ENCODE results near the gene TANC1. TPM values are rescaled to one million over a fixed set of nuclear protein-coding genes. Genes with fewer than 3 reads are reported as not detected.
"Not testable (repeated sequence)": the region's sequence is repeated elsewhere in the genome, so short reads cannot be mapped to it uniquely, and the experiment has no call there.

The TANC1 gene
- total RNA-seq, 1 experiment from 2014 or later = 12.4 TPM

GRCh38 chr2:159029936-159030335 lies 61.5 kb downstream of the TANC1 start:
- peak; percentile 27 for DNase-seq (ENCODE audit: low read depth)

DNA sequence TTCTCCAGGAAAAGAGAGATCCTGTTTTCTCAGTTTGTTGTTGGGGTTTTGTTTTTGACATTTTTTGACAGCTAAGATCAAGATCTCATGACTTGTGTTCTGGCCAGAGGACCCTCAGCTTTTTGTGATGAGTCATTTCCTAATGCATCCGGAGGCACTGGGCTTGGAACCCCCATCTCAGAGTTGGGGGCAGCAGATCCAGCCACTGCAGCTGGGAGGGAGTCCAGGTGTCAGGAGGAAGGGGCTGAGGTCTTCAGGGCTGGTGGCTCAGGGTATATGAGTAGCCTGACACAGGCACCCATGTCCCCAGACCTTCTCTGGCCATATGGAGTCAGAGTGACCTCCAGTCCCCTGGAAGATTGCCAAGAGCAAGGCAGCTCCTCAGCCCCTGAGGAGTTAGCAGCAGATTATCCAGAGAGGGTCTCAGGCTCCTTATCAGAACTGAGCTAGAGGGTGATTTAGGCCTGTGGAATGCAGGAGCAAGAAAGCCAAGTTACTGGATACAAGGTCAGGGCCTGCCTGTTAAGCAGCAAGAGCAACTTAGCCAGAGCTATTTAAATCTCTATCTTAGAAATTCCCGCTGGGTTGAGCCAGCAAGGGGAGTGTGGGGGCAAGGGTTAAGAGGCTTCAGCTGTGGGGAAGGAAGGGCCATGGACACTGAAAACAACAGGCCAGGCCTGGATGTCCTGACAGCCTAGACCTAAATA lies 62.4 kb downstream of the TANC1 start:
- peak; percentile 80 for DNase-seq (ENCODE audit: low read depth)

GRCh38 chr2:159032146-159032545 lies 63.7 kb downstream of the TANC1 start:
- no peak for DNase-seq (ENCODE audit: low read depth)

GRCh38 chr2:159032580-159032979 lies 64.1 kb downstream of the TANC1 start:
- no peak for DNase-seq (ENCODE audit: low read depth)

- DNase-seq (ENCODE audit: low read depth) = no peak
Observed at GRCh38 chr2:159034713-159035112, 66.3 kb downstream of the TANC1 start.

DNA sequence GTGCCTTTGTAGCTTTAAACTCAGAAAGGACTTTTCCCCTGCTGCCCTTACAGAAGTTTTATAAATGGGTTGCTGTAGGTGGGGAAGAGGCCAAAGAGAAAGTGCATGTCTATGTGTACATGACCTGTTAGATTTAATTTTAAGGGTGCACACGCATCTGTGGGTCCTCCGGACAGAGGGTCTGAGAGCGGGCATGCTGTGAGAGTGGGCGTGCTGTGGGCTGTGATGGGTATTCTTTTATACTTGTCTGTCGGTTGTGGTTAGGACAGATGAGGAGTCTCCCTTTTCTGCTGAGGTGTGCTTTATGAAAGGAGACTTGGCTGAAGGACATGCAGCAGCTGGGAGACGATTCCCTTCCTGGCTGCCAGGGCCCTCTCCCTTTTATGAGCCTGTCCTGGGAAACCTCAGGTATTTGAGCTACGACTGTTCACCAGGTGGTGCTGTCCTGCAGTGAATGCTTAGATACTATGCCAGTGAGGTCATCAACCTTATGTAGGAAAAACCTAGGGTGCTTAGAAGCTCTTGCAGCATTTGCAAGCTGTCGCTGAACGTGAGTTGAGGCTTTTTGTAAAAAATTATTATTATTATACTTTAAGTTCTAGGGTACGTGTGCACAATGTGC lies 67.5 kb downstream of the TANC1 start:
- peak; percentile 69 for DNase-seq (ENCODE audit: low read depth)

GRCh38 chr2:159036461-159036860 lies 68.0 kb downstream of the TANC1 start:
- DNase-seq (ENCODE audit: low read depth) = not testable (repeated sequence)

DNA sequence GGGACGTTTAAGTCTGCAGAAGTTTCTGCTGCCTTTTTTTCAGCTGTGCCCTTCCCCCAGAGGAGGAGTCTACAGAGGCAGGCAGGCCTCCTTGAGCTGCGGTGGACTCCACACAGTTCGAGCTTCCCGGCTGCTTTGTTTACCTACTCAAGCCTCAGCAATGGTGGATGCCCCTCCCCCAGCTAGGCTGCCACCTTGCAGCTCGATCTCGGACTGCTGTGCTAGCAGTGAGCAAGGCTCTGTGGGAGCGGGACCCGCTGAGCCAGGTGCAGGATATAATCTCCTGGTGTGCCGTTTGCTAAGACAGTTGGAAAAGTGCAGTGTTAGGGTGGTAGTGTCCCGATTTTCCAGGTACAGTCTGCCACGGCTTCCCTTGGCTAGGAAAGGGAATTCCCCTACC lies 72.9 kb downstream of the TANC1 start:
- DNase-seq (ENCODE audit: low read depth) = not testable (repeated sequence)

DNA sequence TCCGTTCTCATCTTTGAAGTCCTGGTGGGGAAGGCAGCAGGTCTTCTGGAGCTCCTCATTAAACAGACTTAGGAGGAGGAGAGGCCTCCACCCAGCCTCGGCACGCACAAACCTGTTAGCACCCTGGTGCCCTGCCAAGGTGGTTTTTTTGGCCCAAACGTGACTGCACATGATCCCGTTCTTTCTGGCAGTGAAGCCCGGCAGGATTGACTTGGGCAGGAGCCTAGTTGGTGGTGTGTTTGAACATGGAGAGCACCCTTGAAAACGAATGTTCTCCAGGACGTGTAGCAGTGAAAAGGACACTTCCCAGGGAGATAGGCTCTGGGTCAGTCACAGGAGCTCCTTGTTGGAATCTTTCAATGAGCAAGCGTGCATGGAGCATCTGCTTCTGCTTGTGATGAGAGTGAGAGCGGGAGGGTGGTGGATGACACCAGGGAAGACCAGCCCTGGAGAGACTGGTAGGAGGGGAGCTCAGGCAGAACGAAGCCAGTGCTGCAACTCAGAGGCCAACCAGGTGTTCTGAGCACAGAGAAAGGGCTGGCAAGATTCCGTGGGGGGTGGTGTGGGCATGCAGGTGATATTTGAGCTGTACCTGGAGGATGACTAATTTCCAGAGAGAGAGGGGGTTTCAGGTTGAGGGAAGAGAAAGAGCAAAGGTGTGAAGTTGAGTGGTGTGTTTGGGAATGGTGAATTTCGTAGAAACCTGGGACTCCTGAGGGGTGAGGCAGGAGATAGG lies 73.8 kb downstream of the TANC1 start:
- DNase-seq (ENCODE audit: low read depth) = no peak

DNA sequence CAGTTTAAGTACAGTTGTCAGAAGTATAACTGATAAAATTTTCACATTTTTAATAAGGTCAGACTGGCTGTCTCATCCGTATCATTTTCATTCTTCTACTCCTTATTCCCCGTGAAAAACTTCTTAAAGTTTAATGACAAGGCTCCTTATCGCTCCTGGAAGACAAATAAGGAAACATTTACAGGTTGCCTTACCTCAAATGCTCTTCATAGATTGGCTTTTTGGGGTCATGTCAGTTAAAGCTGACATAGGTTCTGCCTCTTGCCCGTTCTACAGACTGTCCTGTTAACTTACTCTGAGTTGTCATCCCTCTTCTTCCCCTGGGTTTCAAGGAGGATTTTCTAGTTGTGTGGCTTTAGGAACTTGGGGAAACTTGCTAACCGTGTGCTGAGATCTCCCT lies 75.3 kb downstream of the TANC1 start:
- DNase-seq (ENCODE audit: low read depth) = no peak

GRCh38 chr2:159044804-159045286 lies 76.4 kb downstream of the TANC1 start:
- peak; percentile 55 for DNase-seq (ENCODE audit: low read depth)

- no peak for DNase-seq (ENCODE audit: low read depth)
Observed at GRCh38 chr2:159045545-159046454, 77.4 kb downstream of the TANC1 start.

DNA sequence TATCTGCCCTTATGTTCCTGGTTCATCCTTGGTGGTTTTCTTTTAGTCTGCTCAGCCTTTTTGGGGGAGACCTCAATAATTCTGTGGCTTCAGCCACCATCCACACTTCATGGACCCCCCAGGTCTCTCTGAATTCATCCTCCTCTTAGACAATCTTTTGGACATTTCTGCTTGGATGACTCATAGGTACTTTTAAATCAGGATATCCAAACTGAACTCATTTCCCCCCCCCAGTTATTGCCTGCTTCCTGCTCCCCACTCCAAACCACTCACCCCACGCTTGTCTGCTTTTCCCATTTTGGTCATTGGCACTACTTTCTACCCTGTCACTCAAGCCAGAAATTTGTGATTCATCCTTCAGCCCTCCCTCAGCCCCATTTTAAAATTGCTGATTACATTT lies 78.5 kb downstream of the TANC1 start:
- peak; percentile 22 for DNase-seq (ENCODE audit: low read depth)

DNA sequence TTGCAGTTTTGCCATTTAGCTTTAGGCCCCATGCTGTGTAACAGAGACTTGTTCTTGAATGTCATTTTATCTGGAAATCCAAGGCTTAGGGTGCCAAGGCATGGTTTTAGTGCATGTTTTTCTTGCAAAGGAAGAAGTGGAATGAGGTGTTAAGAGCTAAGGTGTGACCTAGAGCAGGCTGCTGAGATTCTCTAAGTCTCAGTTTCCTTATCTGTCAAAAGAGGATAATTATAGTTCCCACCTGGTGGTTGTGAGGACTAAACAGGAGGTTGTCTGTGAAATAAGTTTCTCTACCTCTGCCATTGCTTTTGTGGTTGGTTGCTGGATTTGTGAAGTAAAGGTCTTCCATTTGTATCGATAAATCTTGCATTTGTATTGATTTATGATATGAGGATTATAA lies 82.0 kb downstream of the TANC1 start:
- no peak for DNase-seq (ENCODE audit: low read depth)

DNA sequence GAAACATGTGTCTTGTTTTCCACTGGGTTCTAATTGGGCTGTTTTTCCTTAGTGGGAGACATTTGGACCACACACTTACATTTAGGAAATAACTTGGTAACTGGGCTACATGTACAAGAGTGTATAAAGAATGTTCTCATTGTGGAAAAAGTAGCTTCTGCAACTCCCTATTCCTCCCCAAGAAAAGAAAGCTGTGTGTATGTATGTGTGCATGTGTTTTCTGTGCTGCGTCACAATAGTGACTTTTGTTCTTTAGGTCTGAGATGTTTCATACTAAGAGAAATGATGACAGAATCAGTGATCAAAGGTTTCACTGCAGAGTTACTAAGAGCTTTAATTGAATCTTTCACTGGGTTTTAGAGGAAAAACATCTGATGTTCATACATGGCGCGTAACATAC lies 82.7 kb downstream of the TANC1 start:
- no peak for DNase-seq (ENCODE audit: low read depth)

GRCh38 chr2:159051661-159052060 lies 83.2 kb downstream of the TANC1 start:
- peak; percentile 78 for DNase-seq (ENCODE audit: low read depth)

GRCh38 chr2:159052157-159052601 lies 83.7 kb downstream of the TANC1 start:
- DNase-seq (ENCODE audit: low read depth) = no peak

GRCh38 chr2:159053161-159054031 lies 85.0 kb downstream of the TANC1 start:
- no peak for DNase-seq (ENCODE audit: low read depth)

DNA sequence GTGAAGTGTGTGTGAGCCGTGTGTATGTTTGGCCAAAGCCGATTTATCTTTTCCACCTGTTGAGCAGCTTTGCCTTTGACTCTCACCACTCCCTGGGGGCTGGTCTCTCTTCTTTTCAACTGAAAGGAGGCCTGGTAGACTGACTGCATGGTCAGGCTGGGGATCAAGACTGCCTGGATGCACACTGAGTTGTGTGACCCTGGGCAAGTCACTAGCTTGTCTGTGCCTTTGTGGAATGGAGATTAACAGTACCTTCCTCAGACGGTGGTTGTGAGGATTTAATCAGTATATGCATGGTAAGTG lies 85.5 kb downstream of the TANC1 start:
- no peak for DNase-seq (ENCODE audit: low read depth)

- no peak for DNase-seq (ENCODE audit: low read depth)
Observed at GRCh38 chr2:159054985-159055384, 86.5 kb downstream of the TANC1 start.

DNA sequence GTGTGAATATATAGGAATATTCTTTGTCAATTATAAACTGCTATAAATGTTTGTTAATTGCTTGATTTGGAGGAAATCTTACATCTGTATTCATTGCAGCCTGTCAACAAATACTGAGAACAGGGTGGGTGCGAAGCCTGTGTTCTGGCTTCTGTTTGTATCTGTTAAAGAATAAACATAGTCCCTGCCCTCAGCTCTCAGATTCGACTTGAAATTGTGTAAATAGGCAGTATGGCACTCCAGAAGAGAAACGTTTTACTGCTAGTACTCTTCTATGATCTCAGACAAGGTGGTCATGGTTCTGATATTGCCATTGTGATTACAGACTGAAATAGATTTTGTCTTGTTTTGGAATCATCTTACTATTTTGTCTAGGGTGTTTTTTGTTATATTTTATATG lies 92.1 kb downstream of the TANC1 start:
- DNase-seq (ENCODE audit: low read depth) = no peak

All from LHCN-M2 (cell line).